COLO829 (cell line): ENCODE results near the gene CBFA2T2.
"Not testable (repeated sequence)": the region's sequence is repeated elsewhere in the genome, so short reads cannot be mapped to it uniquely, and the experiment has no call there.

ENCODE experiments used
- DNase-seq: peaks from one replicate; pipeline ENCODE4 v3.0.0; 2012; ENCODE audit warnings: low spot score

The CBFA2T2 gene

DNA sequence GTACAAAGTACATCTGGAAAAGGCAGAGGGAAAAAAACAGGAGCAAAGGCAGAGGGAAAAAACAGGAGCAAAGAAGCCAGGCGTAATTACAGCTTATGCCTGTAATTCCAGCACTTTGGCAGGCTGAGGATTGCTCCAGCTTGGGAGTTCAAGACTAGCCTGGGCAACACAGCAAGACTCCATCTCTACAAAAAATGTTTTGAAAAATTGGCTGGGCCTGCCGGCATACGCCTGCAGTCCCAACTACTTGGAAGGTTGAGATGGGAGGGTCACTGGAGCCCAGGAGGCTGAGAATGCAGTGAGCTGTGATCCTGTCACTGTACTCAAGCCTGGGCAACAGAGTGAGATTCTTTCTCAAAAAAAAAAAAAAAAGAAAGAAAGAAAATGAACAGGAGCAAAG is 19.0 kb upstream of the CBFA2T2 start:
- no peak for DNase-seq

- no peak for DNase-seq
Measured at GRCh38 chr20:33472868-33473435, 16.9 kb upstream of the CBFA2T2 start.

- DNase-seq = no peak
Measured at GRCh38 chr20:33474097-33474873, 15.6 kb upstream of the CBFA2T2 start.

DNA sequence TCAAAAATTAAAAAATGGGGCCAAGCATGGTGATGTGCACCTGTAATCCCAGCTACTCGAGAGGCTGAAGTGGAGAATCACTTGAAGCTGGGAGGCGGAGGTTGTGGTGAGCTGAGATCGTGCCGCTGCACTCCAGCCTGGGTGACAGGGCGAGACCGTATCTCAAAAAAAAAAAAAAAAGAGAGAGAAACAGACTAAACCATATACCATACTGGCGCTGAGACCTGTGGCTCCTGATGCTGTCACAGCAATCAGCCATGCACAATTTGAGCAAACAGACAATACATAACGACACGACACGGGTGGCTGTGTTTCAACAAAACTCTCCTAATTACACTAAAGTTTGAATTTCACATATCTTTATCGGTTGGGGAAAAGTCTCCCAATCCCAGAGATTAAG is 14.9 kb upstream of the CBFA2T2 start:
- DNase-seq = no peak

DNA sequence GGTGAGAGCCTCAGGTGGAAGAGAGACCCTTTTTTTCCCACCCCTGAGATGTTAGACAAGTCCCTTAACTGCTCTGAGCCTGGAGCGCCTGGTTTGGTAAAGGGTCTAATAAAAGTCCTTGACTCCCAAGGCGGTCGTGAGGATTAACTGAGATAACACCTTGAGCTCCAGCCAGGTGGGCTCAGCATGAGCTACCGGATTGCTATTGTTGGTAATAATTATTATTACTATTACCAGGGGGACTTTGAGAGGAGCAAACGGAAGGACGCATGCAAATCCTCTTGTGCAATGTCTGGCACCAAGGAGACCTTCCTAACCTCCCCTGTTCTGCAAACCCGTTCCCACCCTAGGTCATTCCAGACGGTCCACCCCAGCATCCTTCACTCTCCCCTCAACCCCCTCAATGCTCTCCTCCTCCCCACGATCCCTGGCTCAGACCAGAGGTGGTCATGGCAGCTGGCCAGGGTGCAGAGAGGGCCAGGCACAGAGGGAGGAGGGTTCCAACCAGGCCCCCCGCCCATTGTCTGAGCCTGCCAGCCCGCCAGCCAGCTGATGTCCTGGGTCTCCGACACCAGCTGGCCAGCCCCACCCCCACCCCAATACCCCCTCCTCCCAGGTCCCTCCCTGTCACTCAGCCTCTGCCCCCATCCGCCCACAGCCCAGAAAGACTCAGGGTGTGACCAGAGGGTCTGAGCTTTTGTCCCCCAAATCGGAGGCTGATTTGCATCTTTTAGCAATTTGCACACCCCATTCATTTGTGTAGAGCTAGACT is 14.3 kb upstream of the CBFA2T2 start:
- DNase-seq = no peak

- no peak for DNase-seq
Measured at GRCh38 chr20:33477386-33478234, 12.3 kb upstream of the CBFA2T2 start.

DNA sequence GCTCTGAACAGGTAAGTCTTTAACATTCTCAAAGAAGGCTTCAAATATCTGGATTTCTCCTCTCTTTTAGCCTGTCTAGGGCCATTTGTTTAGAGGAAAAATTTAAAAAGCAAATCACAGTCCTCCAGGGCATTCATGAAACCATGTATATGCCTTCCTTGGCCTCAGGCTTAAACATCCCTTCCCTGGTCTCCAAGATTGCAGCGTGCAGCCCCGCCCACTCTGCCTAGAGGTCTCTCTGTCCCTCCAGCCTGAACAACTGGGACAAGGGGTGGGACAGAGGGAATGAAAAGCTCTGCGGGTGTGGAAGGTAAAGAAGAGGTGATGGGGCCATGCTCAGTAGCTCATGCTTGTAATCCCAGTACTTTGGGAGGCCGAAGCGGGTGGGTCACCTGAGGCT is 9.8 kb upstream of the CBFA2T2 start:
- DNase-seq = no peak

DNA sequence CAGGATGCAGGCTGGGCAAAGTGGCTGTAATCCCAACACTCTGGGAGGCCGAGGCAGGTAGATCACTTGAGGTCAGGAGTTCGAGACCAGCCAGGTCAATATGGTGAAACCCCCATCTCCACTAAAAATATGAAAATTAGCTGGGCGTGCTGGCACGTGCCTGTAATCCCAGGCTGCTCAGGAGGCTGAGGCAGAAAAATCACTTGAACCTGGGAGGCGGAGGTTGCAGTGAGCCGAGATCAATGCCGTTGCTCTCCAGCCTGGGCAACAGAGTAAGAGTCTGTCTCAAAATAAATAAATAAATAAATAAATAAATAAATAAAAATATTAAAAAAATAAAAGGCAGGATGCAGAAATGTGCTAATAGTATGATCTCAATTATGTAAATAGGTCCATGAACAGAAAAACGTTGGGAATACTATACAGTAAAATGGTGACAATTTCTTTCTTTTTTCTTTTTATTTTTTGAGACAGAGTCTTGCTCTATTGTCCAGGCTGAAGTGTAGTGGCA is 8.4 kb upstream of the CBFA2T2 start:
- no peak for DNase-seq

DNA sequence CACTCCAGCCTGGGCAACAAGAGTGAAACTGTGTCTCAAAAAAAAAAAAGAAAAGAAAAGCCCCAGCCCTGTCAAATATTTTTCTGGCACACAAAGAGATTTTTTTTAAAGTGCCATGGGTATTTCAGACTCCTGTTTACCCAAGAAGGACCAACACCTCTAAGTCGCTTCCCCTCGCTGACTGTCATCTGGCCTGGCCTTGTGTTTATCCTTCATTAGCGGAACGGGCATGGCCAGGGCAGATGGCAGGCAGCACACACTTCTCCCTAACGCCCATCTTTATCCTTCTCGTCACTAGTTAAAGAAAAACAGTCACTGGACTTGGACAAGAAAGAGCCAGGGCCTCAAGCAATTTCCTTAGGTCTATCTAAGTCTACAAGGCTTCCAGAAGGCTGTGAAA is 7.3 kb upstream of the CBFA2T2 start:
- no peak for DNase-seq

- not testable (repeated sequence) for DNase-seq
Measured at GRCh38 chr20:33483186-33483585, 6.7 kb upstream of the CBFA2T2 start.

DNA sequence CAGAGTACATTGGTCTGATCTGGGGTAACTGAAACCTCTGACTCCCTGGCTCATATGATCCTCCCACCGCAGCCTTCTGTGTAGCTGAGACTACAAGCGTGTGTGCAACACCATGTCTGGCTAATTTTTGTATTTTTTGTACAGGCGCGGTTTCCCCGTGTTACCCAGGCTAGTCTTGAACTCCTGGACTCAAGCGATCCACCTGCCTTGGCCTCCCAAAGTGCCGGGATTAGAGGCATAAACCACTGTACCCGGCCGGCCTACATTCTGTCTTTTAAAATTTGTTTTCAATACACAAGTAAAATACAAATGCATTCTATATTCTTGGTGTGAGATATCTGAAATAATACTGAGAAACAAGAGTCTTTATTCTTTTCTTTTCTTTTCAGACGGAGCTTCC is 1.7 kb upstream of the CBFA2T2 start:
- DNase-seq = no peak

- DNase-seq = not testable (repeated sequence)
Measured at GRCh38 chr20:33488661-33489494, 1.0 kb upstream of the CBFA2T2 start.

DNA sequence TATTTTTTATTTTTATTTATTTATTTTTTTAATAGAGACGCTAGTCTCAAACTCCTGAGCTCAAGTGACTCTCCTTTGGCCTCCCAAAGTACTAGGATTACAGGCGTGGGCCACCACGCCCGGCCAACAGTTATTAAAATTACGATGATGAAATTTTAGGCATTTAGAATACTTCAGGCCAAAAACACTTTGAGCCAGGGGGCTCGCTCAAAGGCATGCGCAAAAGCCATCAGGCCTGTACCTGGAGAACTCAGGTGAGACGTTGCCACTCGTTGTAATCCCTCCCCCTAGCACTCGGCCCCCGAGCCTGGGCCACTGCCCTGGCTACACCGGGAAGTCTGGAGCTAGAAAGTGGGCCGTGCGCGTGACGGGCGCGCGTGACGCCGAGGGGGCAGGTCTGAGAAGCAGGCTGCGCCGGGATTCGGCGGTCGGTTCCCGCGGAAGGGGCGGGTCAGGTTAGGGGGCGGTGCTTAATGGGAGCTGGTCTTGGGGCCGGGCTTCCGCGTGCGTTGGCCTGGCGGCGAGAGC is 337 bp upstream of the CBFA2T2 start:
- DNase-seq = peak; percentile 99

GRCh38 chr20:33490934-33491656 is 1.2 kb downstream of the CBFA2T2 start:
- no peak for DNase-seq

- DNase-seq = no peak
Measured at GRCh38 chr20:33493076-33493766, 3.3 kb downstream of the CBFA2T2 start.

- not testable (repeated sequence) for DNase-seq
Measured at GRCh38 chr20:33496776-33497175, 6.9 kb downstream of the CBFA2T2 start.

DNA sequence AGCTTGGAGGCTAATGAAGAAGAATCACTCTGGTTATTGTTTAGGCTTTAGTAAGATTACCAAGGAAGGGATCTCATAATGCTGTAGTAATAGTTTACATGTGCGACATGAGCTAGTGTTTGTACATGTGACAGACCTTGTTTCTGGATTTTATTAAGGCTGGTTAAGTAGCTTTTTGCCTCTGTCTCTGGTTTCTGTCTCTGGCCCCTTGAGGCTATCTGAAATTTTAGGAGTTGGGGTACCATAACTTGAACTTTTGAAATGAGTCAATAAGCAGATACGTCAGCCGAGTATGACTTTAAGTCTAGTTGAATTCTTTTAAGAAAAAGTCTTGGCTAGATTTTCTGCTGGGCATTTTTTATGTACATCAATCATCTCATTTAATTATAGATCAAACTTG is 9.5 kb downstream of the CBFA2T2 start:
- no peak for DNase-seq

DNA sequence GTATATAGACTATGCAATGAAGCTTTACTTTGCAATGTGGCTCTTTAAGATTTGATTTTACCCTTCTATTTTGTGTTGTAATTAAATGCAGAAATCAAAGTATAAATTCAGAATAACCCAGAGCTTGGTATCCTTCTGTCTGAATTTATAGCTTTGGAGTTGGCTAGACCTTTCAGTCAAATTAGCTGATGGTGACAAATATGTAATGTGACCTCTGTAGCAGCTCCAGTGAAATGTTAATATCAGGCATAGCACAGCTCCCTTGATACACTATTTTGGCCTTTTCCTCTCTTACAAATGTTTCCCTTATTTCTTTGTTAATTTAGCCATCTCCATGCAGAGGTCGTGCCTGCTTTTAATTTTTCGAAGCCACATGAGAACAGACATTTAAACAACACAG is 11.1 kb downstream of the CBFA2T2 start:
- DNase-seq = no peak

GRCh38 chr20:33503564-33503963 is 13.7 kb downstream of the CBFA2T2 start:
- no peak for DNase-seq

GRCh38 chr20:33506576-33506975 is 16.7 kb downstream of the CBFA2T2 start:
- no peak for DNase-seq
